HUES64 (cell line): ENCODE data around the gene MORN1.

Experiments used
- H3K27ac ChIP-seq: 2 replicates; pipeline ENCODE4 v1.7.0; 2013; ENCODE audit warnings: low read depth, low read length, inconsistent platforms
- H3K27me3 ChIP-seq: 2 replicates; pipeline ENCODE4 v1.6.1; 2013; ENCODE audit warnings: mild to moderate bottlenecking, low read length; ENCODE audit not compliant: insufficient read depth
- H3K36me3 ChIP-seq: 2 replicates; pipeline ENCODE4 v1.6.1; 2013; ENCODE audit warnings: mild to moderate bottlenecking, low read length; ENCODE audit not compliant: insufficient read depth
- H3K4me1 ChIP-seq: 2 replicates; pipeline ENCODE4 v1.6.1; 2013; ENCODE audit warnings: mild to moderate bottlenecking, low read length, moderate library complexity; ENCODE audit not compliant: insufficient read depth
- H3K4me3 ChIP-seq: 2 replicates; pipeline ENCODE4 v1.5.1; 2013; ENCODE audit warnings: mild to moderate bottlenecking, low read length, moderate library complexity
- H3K9ac ChIP-seq: 2 replicates; pipeline ENCODE4 v1.6.1; 2013; ENCODE audit warnings: mild to moderate bottlenecking, low read depth, low read length
- H3K9me3 ChIP-seq: 2 replicates; pipeline ENCODE4 v1.6.1; 2013; ENCODE audit warnings: low read depth, low read length; ENCODE audit not compliant: insufficient read depth
- WGBS: fragments of 150-250, 120-280 bp; methylation state at CpG from one replicate; pipeline ENCODE4 v1.1.7; 2013; ENCODE audit warnings: missing lambda C conversion rate; 5-methylcytosine and 5-hydroxymethylcytosine counted together

Gene MORN1

GRCh38 chr1:2312160-2312514, 79.2 kb downstream of the MORN1 start:
- H3K27me3 ChIP-seq = no peaks in the 10 kb centered on the region
- H3K9ac ChIP-seq = no peak overlapping the region
- no peak overlapping the region for H3K4me3 ChIP-seq
- no peak overlapping the region for H3K27ac ChIP-seq
- peaks cover 22% of the 10 kb centered on the region for H3K36me3 ChIP-seq
- peaks cover 23% of the 10 kb centered on the region for H3K4me1 ChIP-seq
- H3K9me3 ChIP-seq = no peaks in the 10 kb centered on the region
- WGBS = 77% methylated on average over 10 of the region's 10 CpGs

GRCh38 chr1:2311184-2312032, 79.9 kb downstream of the MORN1 start:
- 40% methylated on average over 21 of the region's 21 CpGs for whole genome bisulfite sequencing
- H3K36me3 ChIP-seq = peaks cover 29% of the 10 kb centered on the region
- H3K4me3 ChIP-seq = no peak overlapping the region
- H3K4me1 ChIP-seq = peaks cover 19% of the 10 kb centered on the region
- H3K27me3 ChIP-seq = no peaks in the 10 kb centered on the region
- no peak overlapping the region for H3K9ac ChIP-seq
- H3K9me3 ChIP-seq = no peaks in the 10 kb centered on the region
- H3K27ac ChIP-seq = peak overlapping the region; percentile 62; the same call in 1 of the 2 replicates

- H3K4me3 ChIP-seq = no peak overlapping the region
- 94% methylated on average over 28 of the region's 28 CpGs for WGBS
- peaks cover 36% of the 10 kb centered on the region for H3K36me3 ChIP-seq
- no peak overlapping the region for H3K27ac ChIP-seq
- H3K4me1 ChIP-seq = peaks cover 17% of the 10 kb centered on the region
- no peaks in the 10 kb centered on the region for H3K27me3 ChIP-seq
- H3K9ac ChIP-seq = no peak overlapping the region
- no peaks in the 10 kb centered on the region for H3K9me3 ChIP-seq
Observed at GRCh38 chr1:2310332-2311183, 80.8 kb downstream of the MORN1 start.

DNA sequence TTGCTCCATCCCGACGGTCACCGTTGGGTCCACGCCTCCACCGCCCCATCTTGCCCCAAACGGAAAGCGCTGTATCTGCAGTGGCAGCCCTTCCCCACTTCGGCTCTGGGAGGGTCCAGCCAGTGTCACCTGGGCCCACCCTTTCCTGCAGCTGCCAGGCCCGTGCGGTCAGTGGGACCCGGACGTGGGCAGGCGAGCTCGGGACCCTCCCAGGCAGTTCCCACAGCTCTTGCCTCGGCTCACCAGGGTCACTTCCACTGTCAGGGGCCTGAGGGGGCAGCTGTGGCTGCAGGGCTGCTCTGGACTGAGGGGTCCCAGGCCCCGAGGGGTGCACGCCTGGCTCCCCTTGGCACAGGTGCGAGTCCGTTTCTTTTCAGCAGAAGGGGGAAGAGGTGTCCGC, 82.5 kb downstream of the MORN1 start:
- H3K4me1 ChIP-seq = peaks cover 11% of the 10 kb centered on the region
- peaks cover 53% of the 10 kb centered on the region for H3K36me3 ChIP-seq
- no peaks in the 10 kb centered on the region for H3K9me3 ChIP-seq
- WGBS = 93% methylated on average over 19 of the region's 20 CpGs
- H3K9ac ChIP-seq = no peak overlapping the region
- H3K4me3 ChIP-seq = no peak overlapping the region
- H3K27me3 ChIP-seq = no peaks in the 10 kb centered on the region
- H3K27ac ChIP-seq = no peak overlapping the region

DNA sequence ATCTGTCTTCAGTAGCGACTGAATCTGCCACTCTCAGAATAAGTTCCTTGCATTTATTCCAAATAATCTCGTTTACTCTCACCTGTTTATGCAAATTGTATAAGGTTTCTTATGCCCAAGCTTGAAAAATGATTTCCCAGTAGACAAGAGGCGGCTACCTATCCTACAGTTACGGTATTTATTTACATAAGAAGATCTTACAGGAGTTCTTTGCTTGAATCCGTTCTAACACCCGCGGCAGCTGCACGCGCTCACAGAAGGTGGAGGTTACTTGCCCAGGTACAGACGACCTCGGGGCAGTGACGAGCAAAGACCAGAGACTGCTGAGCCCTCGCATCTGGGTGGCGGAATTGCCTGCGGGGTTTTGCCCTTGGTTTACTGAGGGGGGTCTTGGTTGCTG, 83.4 kb downstream of the MORN1 start:
- Histone ChIP-seq H3K4me1 (peaks cover 9% of the 10 kb centered on the region), H3K9ac (no peak overlapping the region)
- WGBS = 97% methylated on average over 15 of the region's 15 CpGs

GRCh38 chr1:2307064-2307605, 84.2 kb downstream of the MORN1 start:
- Histone ChIP-seq H3K4me1 (peaks cover 9% of the 10 kb centered on the region), H3K36me3 (peaks cover 65% of the 10 kb centered on the region), H3K27ac (no peak overlapping the region), H3K4me3 (no peak overlapping the region), H3K9me3 (no peaks in the 10 kb centered on the region), H3K27me3 (no peaks in the 10 kb centered on the region), H3K9ac (no peak overlapping the region)
- WGBS = 97% methylated on average over 41 of the region's 41 CpGs

More for the DNA sequence above, 83.4 kb downstream of the MORN1 start:
- peaks cover 60% of the 10 kb centered on the region for H3K36me3 ChIP-seq
- no peaks in the 10 kb centered on the region for H3K27me3 ChIP-seq
- no peaks in the 10 kb centered on the region for H3K9me3 ChIP-seq
- H3K27ac ChIP-seq = no peak overlapping the region
- no peak overlapping the region for H3K4me3 ChIP-seq

DNA sequence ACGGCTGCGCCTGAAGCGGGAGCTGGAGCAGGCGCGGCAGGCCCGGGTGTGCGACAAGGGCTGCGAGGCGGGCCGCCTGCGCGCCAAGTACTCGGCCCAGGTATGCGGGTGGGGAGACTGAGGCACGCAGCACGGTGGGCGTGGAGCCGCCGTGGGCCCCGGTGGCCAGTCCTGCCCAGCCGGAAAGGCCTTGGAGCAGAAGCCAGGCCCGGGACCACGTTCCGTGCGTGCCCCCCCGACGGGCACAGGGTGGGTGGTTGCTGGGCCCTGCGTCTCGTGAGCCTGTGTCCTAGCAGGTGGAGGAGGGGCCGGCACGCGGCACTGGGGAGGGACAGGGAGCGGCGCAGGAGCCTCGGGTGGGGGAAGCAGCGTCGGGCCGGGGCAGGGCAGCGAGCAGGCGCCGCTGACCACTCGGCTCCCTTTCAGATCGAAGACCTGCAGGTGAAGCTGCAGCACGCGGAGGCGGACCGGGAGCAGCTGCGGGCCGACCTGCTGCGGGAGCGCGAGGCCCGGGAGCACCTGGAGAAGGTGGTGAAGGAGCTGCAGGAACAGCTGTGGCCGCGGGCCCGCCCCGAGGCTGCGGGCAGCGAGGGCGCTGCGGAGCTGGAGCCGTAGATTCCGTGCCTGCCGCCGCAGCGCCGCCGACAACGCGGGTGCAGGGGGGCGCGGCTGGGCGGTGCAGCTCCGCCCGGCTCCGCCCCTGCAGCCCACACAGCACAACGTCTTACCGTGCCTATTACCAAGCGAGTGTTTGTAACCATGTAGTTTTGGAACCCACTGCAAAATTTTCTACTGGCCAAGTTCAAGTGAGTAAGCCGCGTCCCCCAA, 85.0 kb downstream of the MORN1 start:
- 76% methylated on average over 81 of the region's 81 CpGs for WGBS
- Histone ChIP-seq H3K27me3 (no peaks in the 10 kb centered on the region), H3K36me3 (peaks cover 65% of the 10 kb centered on the region), H3K27ac (no peak overlapping the region), H3K4me1 (peaks cover 5% of the 10 kb centered on the region; the same call in 1 of the 2 replicates), H3K9ac (no peak overlapping the region), H3K4me3 (no peak overlapping the region), H3K9me3 (no peaks in the 10 kb centered on the region)

- no peaks in the 10 kb centered on the region for H3K27me3 ChIP-seq
- no peak overlapping the region for H3K9ac ChIP-seq
- WGBS = 93% methylated on average over 49 of the region's 49 CpGs
- H3K4me1 ChIP-seq = no peaks in the 10 kb centered on the region
- no peak overlapping the region for H3K27ac ChIP-seq
- no peak overlapping the region for H3K4me3 ChIP-seq
- peaks cover 65% of the 10 kb centered on the region for H3K36me3 ChIP-seq
- H3K9me3 ChIP-seq = no peaks in the 10 kb centered on the region
Observed at GRCh38 chr1:2304921-2305681, 86.3 kb downstream of the MORN1 start.

GRCh38 chr1:2304282-2304681, 87.1 kb downstream of the MORN1 start:
- H3K4me1 ChIP-seq = no peaks in the 10 kb centered on the region
- H3K27me3 ChIP-seq = no peaks in the 10 kb centered on the region
- no peak overlapping the region; the same call in 1 of the 2 replicates for H3K27ac ChIP-seq
- no peak overlapping the region for H3K9ac ChIP-seq
- H3K4me3 ChIP-seq = no peak overlapping the region
- peaks cover 64% of the 10 kb centered on the region for H3K36me3 ChIP-seq
- WGBS = 96% methylated on average over 22 of the region's 22 CpGs
- no peaks in the 10 kb centered on the region for H3K9me3 ChIP-seq

GRCh38 chr1:2303781-2304180, 87.6 kb downstream of the MORN1 start:
- no peaks in the 10 kb centered on the region for H3K9me3 ChIP-seq
- 96% methylated on average over 26 of the region's 26 CpGs for WGBS
- no peak overlapping the region for H3K4me3 ChIP-seq
- peaks cover 59% of the 10 kb centered on the region for H3K36me3 ChIP-seq
- no peak overlapping the region for H3K9ac ChIP-seq
- no peaks in the 10 kb centered on the region for H3K4me1 ChIP-seq
- no peaks in the 10 kb centered on the region for H3K27me3 ChIP-seq
- no peak overlapping the region for H3K27ac ChIP-seq
